Upper lobe of right lung (tissue), 1 donor: Measurements from ENCODE around the gene SLC25A28. TPM values are rescaled to one million over a fixed set of nuclear protein-coding genes. Genes with fewer than 3 reads are reported as not detected.
A peak's percentile ranks its signal among the peaks of the same experiment; 100 is the strongest.

Experiments
- ATAC-seq: fragments of 200-7000 bp; cut with Tn5 transposase; one replicate; pipeline ENCODE4 v1.9.1; 2020; ENCODE audit warnings: mild to moderate bottlenecking, moderate library complexity
- DNase-seq: peaks from one replicate; pipeline ENCODE4 v3.0.0-alpha.2; 2020
- H3K27ac ChIP-seq: fragments of 200-600 bp; one replicate; pipeline ENCODE4 v1.8.0; 2022
- H3K27me3 ChIP-seq: fragments of 200-600 bp; one replicate; pipeline ENCODE4 v1.8.0; 2022; ENCODE audit warnings: mild to moderate bottlenecking
- H3K36me3 ChIP-seq: fragments of 200-600 bp; one replicate; pipeline ENCODE4 v1.8.0; 2022
- H3K4me1 ChIP-seq: fragments of 200-600 bp; one replicate; pipeline ENCODE4 v1.8.0; 2022
- H3K4me3 ChIP-seq: fragments of 200-600 bp; one replicate; pipeline ENCODE4 v1.8.0; 2022; ENCODE audit warnings: mild to moderate bottlenecking
- H3K9me3 ChIP-seq: fragments of 200-600 bp; one replicate; pipeline ENCODE4 v1.8.0; 2022
- CTCF ChIP-seq: fragments of 200-600 bp; IDR thresholded peaks from one replicate; pipeline ENCODE4 v1.8.0; 2022; ENCODE audit warnings: antibody characterized with exemption
- intact Hi-C: fragments of 100-400 bp; cut with DNase I; formaldehyde crosslinking; loops from one replicate; pipeline ENCODE4 v1.11.0; 2022
- long read RNA-seq: library from polyadenylated mRNA; unstranded; transcript quantifications from one replicate; pipeline ENCODE4 v2.0.0, GENCODE V29; 2021
- total RNA-seq: library from RNA; stranded (reverse); fragmentation: NEBNext Ultra II Directional; extraction: Animal tissue kit (Norgen Biotek cat#: 25700); gene quantifications from one replicate; pipeline ENCODE4 v1.2.1, GENCODE V29; 2021
- donor health status: DM: no; HTN: yes; CAD: no; lungs with severe emphysema.

SLC25A28 gene
- total RNA-seq = 47.4 TPM
- long read RNA-seq, transcript SLC25A28-201 (4 exons, 1,451 nt) = major isoform, 32 of 74 reads
- long read RNA-seq, partial matches to known transcripts = 5 of 74 reads
- long read RNA-seq, other reads (novel, unspliced or antisense) = 34 of 74 reads

DNA sequence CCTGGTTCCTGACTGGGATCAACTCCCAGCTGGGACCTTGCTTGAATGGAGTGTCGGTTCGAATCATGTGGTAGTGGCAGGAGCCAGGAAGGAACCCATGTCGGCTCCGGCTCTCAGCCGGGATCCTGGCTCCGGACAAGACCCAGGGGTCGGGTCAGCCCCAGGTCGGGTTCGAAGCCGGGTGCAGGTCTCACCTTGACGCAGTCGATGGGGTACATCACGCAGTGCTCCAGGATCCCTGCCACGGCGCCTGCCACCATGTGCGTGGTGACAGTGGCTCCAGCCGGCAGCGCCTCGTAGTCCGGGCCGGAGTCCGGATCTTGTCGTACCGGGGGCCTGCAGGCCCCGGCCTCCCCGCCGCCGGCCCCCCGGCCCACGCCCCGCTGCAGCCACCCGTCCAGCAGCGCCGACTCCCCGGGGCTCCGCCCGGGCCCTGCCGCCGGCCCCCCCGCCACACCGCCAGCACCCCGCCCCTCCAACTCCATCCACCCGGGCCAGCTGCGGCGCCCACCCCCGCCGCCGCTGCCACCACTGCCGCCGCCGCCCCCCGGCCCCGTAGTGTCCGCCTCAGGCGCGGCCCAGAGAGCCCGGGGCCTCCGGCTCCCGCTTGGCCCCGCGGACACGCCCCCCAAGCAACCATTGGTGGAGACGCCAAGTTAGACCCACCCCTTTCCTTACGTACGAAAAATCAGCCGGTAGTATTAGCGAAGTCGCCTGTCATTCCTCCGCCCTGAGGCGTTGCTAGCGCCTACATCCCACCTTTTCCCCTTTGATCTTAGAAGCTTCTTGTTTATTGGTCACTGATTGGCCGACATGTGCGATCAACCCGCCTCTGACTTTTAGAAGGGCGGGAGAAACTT is at the start of gene SLC25A28:
Gene SLC25A28, minus strand, starts transcription at position 589 of the 860 bp plus-strand sequence. Its CDS starts 104 bp downstream, at position 485.
- intact Hi-C loops = loop anchor here (10.0 kb wide), 1 partner anchor 55 kb away; no protein-coding TSS in a partner anchor
- peaks cover 3% of the 10 kb centered on the region for H3K36me3 ChIP-seq
- H3K27me3 ChIP-seq = no peaks in the 10 kb centered on the region
- H3K9me3 ChIP-seq = no peaks in the 10 kb centered on the region
- H3K4me1 ChIP-seq = peaks cover 31% of the 10 kb centered on the region
- ATAC-seq = peak; percentile 90
- H3K4me3 ChIP-seq = peak within 1 kb of the TSS; percentile 92
- H3K27ac ChIP-seq = peak within 1 kb of the TSS; percentile 99
- peak; percentile 96 for DNase-seq
- no peak for TF ChIP-seq CTCF

DNA sequence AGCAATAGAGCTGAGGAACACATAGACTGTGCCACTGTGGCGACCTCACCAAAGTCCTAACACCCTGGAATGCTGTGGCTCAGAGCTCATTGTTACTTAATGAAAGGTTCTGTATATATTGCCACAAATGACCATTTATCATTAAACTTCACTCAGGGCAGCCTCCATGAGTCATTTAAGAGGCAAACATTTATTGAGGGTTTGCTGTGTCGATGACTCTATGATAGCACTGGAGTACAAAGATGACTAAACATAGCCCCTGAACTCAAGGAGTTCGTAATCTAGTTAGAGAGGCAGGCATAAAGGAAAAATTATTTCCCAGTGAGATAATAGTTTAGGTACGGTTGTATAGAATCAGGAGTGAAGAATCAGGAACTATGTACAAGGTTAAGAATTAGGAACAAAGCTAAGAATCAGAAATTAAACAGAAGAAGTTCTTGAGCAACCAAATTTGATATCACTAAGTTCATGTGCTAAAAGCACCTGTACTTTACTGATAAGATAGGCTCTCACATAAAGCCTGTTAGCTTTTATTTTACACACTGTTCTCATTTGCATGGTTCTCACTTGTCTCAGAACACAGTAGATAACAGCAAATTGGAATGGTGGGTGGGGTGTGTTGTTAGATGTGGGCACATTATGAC is 47.0 kb upstream of the SLC25A28 start:
- no peaks in the 10 kb centered on the region for H3K4me1 ChIP-seq
- no peak overlapping the region for H3K4me3 ChIP-seq
- H3K27me3 ChIP-seq = no peaks in the 10 kb centered on the region
- peaks cover 16% of the 10 kb centered on the region for H3K36me3 ChIP-seq
- intact Hi-C loops = no loop called here
- DNase-seq = no peak
- no peak for TF ChIP-seq CTCF
- H3K27ac ChIP-seq = no peak overlapping the region
- ATAC-seq = no peak
- H3K9me3 ChIP-seq = no peaks in the 10 kb centered on the region

DNA sequence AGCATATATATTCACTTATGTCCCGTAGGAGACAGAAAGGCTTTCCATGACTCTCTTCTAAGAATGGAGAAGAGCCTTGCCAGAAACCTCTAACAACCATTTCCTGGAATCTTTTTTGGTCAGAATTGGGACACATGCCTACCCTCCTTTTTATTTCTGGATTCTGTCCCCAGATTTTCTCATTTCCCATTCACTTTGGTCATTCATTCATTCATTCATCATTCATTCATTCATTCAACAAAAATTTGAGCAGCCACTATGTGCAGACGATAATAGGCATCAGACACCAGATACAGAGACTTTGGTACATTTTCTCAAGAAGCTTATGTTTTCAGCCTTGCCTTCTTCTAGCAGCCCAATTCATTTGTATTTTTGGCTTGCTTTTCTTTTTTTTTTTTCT is 45.1 kb upstream of the SLC25A28 start:
- DNase-seq (no peak), ATAC-seq (no peak)
- intact Hi-C loops = no loop called here
- no peaks in the 10 kb centered on the region for H3K9me3 ChIP-seq
- H3K36me3 ChIP-seq = peaks cover 16% of the 10 kb centered on the region
- no peak for TF ChIP-seq CTCF
- no peaks in the 10 kb centered on the region for H3K27me3 ChIP-seq
- no peak overlapping the region for H3K4me3 ChIP-seq
- H3K27ac ChIP-seq = no peak overlapping the region
- H3K4me1 ChIP-seq = no peaks in the 10 kb centered on the region

- no peak for TF ChIP-seq CTCF
- no peak overlapping the region for H3K4me3 ChIP-seq
- intact Hi-C loops = no loop called here
- ATAC-seq (no peak), DNase-seq (no peak)
- no peaks in the 10 kb centered on the region for H3K27me3 ChIP-seq
- no peaks in the 10 kb centered on the region for H3K9me3 ChIP-seq
- peaks cover 9% of the 10 kb centered on the region for H3K4me1 ChIP-seq
- peaks cover 7% of the 10 kb centered on the region for H3K36me3 ChIP-seq
- no peak overlapping the region for H3K27ac ChIP-seq
Observed at GRCh38 chr10:99661377-99661763, 41.1 kb upstream of the SLC25A28 start.

DNA sequence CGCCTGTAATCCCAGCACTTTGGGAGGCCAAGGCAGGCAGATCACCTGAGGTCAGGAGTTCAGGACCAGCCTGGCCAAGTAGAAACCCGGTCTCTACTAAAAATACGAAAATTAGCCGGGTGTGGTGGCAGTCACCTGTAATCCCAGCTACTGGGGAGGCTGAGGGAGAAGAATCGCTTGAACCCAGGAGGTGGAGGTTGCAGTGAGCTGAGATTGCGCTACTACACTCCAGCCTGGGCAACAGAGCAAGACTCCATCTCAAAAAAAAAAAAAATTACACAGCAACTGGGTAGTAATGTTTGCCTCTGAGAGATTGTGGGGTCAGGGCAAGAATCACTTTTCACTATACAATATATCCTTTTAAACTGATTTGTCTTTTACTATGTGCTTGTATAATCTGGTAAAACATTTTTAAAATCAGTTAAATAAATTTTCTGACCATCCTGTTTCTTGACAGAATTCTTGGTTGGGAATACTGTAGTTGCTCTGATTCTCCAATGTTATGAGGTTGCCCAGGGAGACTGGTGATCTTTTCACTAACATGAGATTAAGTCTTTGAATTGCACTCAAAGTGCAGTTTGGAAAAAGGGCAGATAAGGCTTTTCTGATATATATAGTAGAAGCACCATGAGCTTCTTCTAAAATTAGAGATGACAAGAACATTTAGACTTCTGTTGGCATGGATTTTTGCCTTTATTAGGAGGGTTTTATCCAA is 40.6 kb upstream of the SLC25A28 start:
- ATAC-seq = no peak
- H3K4me3 ChIP-seq = no peak overlapping the region

More for the DNA sequence above, 40.6 kb upstream of the SLC25A28 start:
- no peaks in the 10 kb centered on the region for H3K27me3 ChIP-seq
- DNase-seq = no peak
- peaks cover 2% of the 10 kb centered on the region for H3K36me3 ChIP-seq
- TF ChIP-seq CTCF = no peak
- H3K4me1 ChIP-seq = peaks cover 9% of the 10 kb centered on the region
- no peaks in the 10 kb centered on the region for H3K9me3 ChIP-seq
- intact Hi-C loops = no loop called here
- H3K27ac ChIP-seq = no peak overlapping the region
